Heart right ventricle (tissue), 16 donors: ENCODE measurements around the gene CYP1A1. TPM values are rescaled to one million over a fixed set of nuclear protein-coding genes. Genes with fewer than 3 reads are reported as not detected.

Source experiments
- ATAC-seq, 8 donors: fragments of 200-7000 bp; cut with Tn5 transposase; one replicate each; pipeline ENCODE4 v1.9.1; 2020; ENCODE audit warnings: mild to moderate bottlenecking in 8 of 8, moderate library complexity in 8 of 8, moderate number of reproducible peaks in 1 of 8
- DNase-seq, 2 donors: peaks; one replicate each; pipeline ENCODE4 v3.0.0-alpha.2; 2020
- H3K27ac ChIP-seq, 10 donors: fragments of 200-600 bp; sonication (generic) in 2 of 10; one replicate each; pipeline versions ENCODE4 v1.5.0 to v1.8.0; 2020 to 2022; ENCODE audit warnings: mild to moderate bottlenecking in 3 of 10
- H3K27me3 ChIP-seq, 7 donors: fragments of 200-600 bp; one replicate each; pipeline ENCODE4 v1.8.0; 2021 to 2022; ENCODE audit warnings: mild to moderate bottlenecking in 2 of 7
- H3K36me3 ChIP-seq, 9 donors: fragments of 200-600 bp; sonication (generic) in 1 of 9; one replicate each; pipeline versions ENCODE4 v1.5.0 to v1.8.0; 2020 to 2022; ENCODE audit warnings: mild to moderate bottlenecking in 2 of 9
- H3K4me1 ChIP-seq, 9 donors: fragments of 200-600 bp; sonication (generic) in 1 of 9; one replicate each; pipeline versions ENCODE4 v1.5.0 to v1.8.0; 2020 to 2022; ENCODE audit warnings: mild to moderate bottlenecking in 4 of 9
- H3K4me3 ChIP-seq, 10 donors: fragments of 200-600 bp; sonication (generic) in 2 of 10; one replicate each; pipeline versions ENCODE4 v1.5.0 to v1.8.0; 2020 to 2022; ENCODE audit warnings: mild to moderate bottlenecking in 7 of 10, moderate library complexity in 2 of 10
- H3K9me3 ChIP-seq, 11 donors: fragments of 200-600 bp in 10 of 11; sonication (generic) in 2 of 11; one replicate each; pipeline versions ENCODE4 v1.5.0 to v1.8.0; 2013 to 2022; ENCODE audit warnings: mild to moderate bottlenecking in 2 of 11, control low read depth in 1 of 11, moderate library complexity in 1 of 11
- WGBS, 2 donors: extraction: QIAGEN DNeasy Blood & Tissue Kit; methylation state at CpG; one replicate each; pipeline ENCODE4 v1.1.7; 2013; ENCODE audit warnings: inconsistent platforms in 1 of 2; 5-methylcytosine and 5-hydroxymethylcytosine counted together
- intact Hi-C, 10 donors: fragments of 100-400 bp; cut with DNase I; formaldehyde crosslinking; loops; one replicate each; pipeline versions ENCODE4 v1.11.1 to v1.14.2; 2022
- long read RNA-seq, 3 donors: library from polyadenylated mRNA; unstranded; transcript quantifications; one replicate each; pipeline ENCODE4 v2.0.0, GENCODE V29; 2020 to 2021
- polyA plus RNA-seq, 2 donors: library from polyadenylated mRNA; stranded (reverse); fragments of 200-250 nt; gene quantifications; one replicate each; pipeline ENCODE4 v1.2.3, GENCODE V29; 2013
- total RNA-seq, 10 donors: library from RNA; stranded (reverse); fragmentation: NEBNext Ultra II Directional in 3 of 10; extraction: Animal tissue kit (Norgen Biotek cat#: 25700) in 3 of 10; gene quantifications; one replicate each; pipeline versions ENCODE4 v1.2.1 to v1.2.4, GENCODE V29; 2021 to 2023
- TF ChIP-seq, protein P1 (sequence below), 9 donors: fragments of 200-600 bp; sonication (generic) in 2 of 9; IDR thresholded peaks; one replicate each; pipeline versions ENCODE4 v1.5.0 to v1.8.0; 2021 to 2022; ENCODE audit warnings: antibody characterized with exemption in 9 of 9, mild to moderate bottlenecking in 5 of 9, moderate library complexity in 1 of 9
- donor health status: Arrhythmogenic right ventricular cardiomyopathy.
- donor health status: ischemic (EF 13 %, LVEDD 7.1; RV severe dilation, severe dysfunction).
- donor health status: healthy with polysubstance abuse.
- donor health status: DM: no; HTN: yes; CAD: no.
- donor health status: DM: no; HTN: no; CAD: no.
- donor health status: ischemic (EF 25% LVEDD 6.9; RV normal size, moderate dysfunction).
- donor health status: ischemic (EF 25% LVEDD 5.7; RV mildly dilated, moderate dysfunction).
- donor health status: healthy.
- donor health status: DM: yes; HTN: yes; CAD: no.
- donor health status: Ischemic cardiomyopathy.
- donor health status: ischemic (EF 35%, LVEDD 5.7; RV mildly dilated, moderate dysfunction).
- donor health status: nonischemic (EF 11% LVEDD 7.7; RV severe dilation, severe dysfunction).
- donor health status: DM: yes; HTN: yes; CAD: no.
- donor health status: PGD.
- donor health status: ischemic (EF 29% LVEDD 5.4; RV normal size, mild dysfunction).
- donor health status: nonischemic (EF 23%, LVEDD 6.1; RV moderate dilation, normal function).

The CYP1A1 gene, protein sequence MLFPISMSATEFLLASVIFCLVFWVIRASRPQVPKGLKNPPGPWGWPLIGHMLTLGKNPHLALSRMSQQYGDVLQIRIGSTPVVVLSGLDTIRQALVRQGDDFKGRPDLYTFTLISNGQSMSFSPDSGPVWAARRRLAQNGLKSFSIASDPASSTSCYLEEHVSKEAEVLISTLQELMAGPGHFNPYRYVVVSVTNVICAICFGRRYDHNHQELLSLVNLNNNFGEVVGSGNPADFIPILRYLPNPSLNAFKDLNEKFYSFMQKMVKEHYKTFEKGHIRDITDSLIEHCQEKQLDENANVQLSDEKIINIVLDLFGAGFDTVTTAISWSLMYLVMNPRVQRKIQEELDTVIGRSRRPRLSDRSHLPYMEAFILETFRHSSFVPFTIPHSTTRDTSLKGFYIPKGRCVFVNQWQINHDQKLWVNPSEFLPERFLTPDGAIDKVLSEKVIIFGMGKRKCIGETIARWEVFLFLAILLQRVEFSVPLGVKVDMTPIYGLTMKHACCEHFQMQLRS
- total RNA-seq (under 1 TPM in 6 of 10 donors, not detected in 4; 0.13 to 0.53 (median 0.42) TPM), polyA plus RNA-seq (under 1 TPM; 0.20 to 0.88 TPM)
- long read RNA-seq, donor 1, result 0 reads
- long read RNA-seq, donor 2, result 0 reads
- long read RNA-seq, donor 3, result 0 reads

GRCh38 chr15:74725225-74725774, at the start of gene CYP1A1:
CYP1A1 (minus strand) TSS chr15:74725528; CDS start chr15:74723097, 2,431 bp downstream.
- WGBS, 2 donors, result 1 to 2% methylated on average over 10 of the region's 10 CpGs
- DNase-seq, result peak in 1 of 2 donors; percentile 28
- no peaks in the 10 kb centered on the region for H3K9me3 ChIP-seq

GRCh38 chr15:74773731-74774252, 48.5 kb upstream of the CYP1A1 start:
- Histone ChIP-seq H3K36me3 (no peaks in the 10 kb centered on the region), H3K4me3 (no peak overlapping the region), H3K9me3 (no peaks in the 10 kb centered on the region), H3K4me1 (peaks cover 8 to 63% (median 25%) of the 10 kb centered on the region in 9 donors), H3K27me3 (no peaks in the 10 kb centered on the region), H3K27ac (no peak overlapping the region)
- ATAC-seq (no peak), DNase-seq (no peak)
- intact Hi-C loops, result loop anchor here in 7 of 10 donors (5.0 to 10.0 kb wide), 7 partner anchors 34 to 399 kb away; partner anchors contain the start of gene FAM219B (in 1 of the 7)
- TF ChIP-seq, protein P1, sequence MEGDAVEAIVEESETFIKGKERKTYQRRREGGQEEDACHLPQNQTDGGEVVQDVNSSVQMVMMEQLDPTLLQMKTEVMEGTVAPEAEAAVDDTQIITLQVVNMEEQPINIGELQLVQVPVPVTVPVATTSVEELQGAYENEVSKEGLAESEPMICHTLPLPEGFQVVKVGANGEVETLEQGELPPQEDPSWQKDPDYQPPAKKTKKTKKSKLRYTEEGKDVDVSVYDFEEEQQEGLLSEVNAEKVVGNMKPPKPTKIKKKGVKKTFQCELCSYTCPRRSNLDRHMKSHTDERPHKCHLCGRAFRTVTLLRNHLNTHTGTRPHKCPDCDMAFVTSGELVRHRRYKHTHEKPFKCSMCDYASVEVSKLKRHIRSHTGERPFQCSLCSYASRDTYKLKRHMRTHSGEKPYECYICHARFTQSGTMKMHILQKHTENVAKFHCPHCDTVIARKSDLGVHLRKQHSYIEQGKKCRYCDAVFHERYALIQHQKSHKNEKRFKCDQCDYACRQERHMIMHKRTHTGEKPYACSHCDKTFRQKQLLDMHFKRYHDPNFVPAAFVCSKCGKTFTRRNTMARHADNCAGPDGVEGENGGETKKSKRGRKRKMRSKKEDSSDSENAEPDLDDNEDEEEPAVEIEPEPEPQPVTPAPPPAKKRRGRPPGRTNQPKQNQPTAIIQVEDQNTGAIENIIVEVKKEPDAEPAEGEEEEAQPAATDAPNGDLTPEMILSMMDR (IDR thresholded peaks at IDR 0.05), result no peak
- WGBS, 2 donors, result 85 to 87% methylated on average over 5 of the region's 5 CpGs

More at GRCh38 chr15:74725225-74725774, at the start of gene CYP1A1:
- Histone ChIP-seq H3K27ac (peak within 1 kb of the TSS in 7 of 10 donors; percentile 2 to 77 (median 54)), H3K36me3 (no peaks in the 10 kb centered on the region), H3K27me3 (peaks cover 0 to 52% (median 1%) of the 10 kb centered on the region in 7 donors), H3K4me1 (peaks cover 3 to 31% (median 21%) of the 10 kb centered on the region in 9 donors), H3K4me3 (peak within 1 kb of the TSS; percentile 42 to 78 (median 60))
- TF ChIP-seq, protein P1 (IDR thresholded peaks at IDR 0.05), result no peak
- intact Hi-C loops, result loop anchor here in 1 of 10 donors (10.0 kb wide), 1 partner anchor 60 kb away; no protein-coding TSS in a partner anchor
- ATAC-seq, result peak in 6 of 8 donors; percentile 40 to 56 (median 50)

GRCh38 chr15:74773329-74773728, 48.0 kb upstream of the CYP1A1 start:
- TF ChIP-seq, protein P1 (IDR thresholded peaks at IDR 0.05), result no peak
- intact Hi-C loops, result loop anchor here in 7 of 10 donors (5.0 to 10.0 kb wide), 7 partner anchors 34 to 399 kb away; partner anchors contain the start of gene FAM219B (in 1 of the 7)
- H3K27me3 ChIP-seq, result no peaks in the 10 kb centered on the region
- no peaks in the 10 kb centered on the region for H3K36me3 ChIP-seq
- WGBS, 2 donors, result 94 to 96% methylated on average over 5 of the region's 5 CpGs
- H3K4me1 ChIP-seq, result peaks cover 8 to 63% (median 25%) of the 10 kb centered on the region in 9 donors
- DNase-seq, result no peak
- H3K27ac ChIP-seq, result no peak overlapping the region
- H3K9me3 ChIP-seq, result no peaks in the 10 kb centered on the region
- H3K4me3 ChIP-seq, result no peak overlapping the region
- no peak for ATAC-seq
